AG09309 (cell line): ENCODE data around the gene PYDC2.

Experiments
- DNase-seq: peaks from one replicate; pipeline ENCODE4 v3.0.0-alpha.2; 2010; ENCODE audit warnings: low read depth
- H3K4me3 ChIP-seq: 2 replicates; pipeline ENCODE4 v1.5.1; 2011; ENCODE audit warnings: mild to moderate bottlenecking, low read depth, low read length, moderate library complexity; ENCODE audit not compliant: control insufficient read depth
- CTCF ChIP-seq: IDR thresholded peaks from 2 replicates; pipeline ENCODE4 v1.5.1; 2011; ENCODE audit warnings: mild to moderate bottlenecking, low read depth, low read length, inconsistent platforms; ENCODE audit not compliant: insufficient read depth, control insufficient read depth; ENCODE audit errors: missing control alignments

PYDC2 gene

GRCh38 chr3:191434024-191434423, 26.9 kb upstream of the PYDC2 start:
- no peak for DNase-seq
- no peak for TF ChIP-seq CTCF

GRCh38 chr3:191435981-191436380, 25.0 kb upstream of the PYDC2 start:
- DNase-seq: no peak
- TF ChIP-seq CTCF: no peak
- H3K4me3 ChIP-seq: no peak overlapping the region

More at GRCh38 chr3:191434024-191434423, 26.9 kb upstream of the PYDC2 start:
- no peak overlapping the region for H3K4me3 ChIP-seq

DNA sequence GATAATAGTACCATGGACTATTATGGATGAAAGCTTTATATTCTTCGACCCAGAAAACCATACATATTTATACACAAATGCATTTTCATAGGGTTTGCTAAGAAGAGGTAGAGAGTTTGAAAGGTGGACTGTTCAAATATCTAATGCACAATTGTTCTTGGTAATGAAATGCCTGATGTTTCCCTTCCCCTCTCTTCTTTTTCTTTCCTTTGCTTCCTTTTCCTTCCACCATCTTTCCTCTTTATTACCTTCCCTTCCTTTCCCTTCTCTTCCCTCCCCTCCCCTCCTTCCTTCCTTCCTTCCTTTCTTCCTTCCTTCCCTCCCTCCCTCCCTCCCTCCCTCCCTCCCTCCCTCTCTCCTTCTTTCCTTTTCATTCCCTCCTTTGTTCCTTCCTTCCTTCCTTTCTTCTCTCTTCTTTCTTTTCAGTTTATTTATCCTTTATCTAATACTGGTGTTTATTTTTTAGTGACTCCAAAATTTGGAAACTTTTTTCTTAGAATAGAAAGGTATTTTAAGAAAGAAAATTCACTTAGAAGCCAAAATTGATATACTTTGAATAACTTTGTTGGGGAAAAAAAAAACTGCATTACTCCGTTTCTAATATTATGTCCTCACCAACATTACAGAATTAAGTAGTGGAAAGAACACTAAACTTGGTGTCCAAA, 22.7 kb upstream of the PYDC2 start:
- no peak for TF ChIP-seq CTCF
- H3K4me3 ChIP-seq: no peak overlapping the region
- DNase-seq: no peak

DNA sequence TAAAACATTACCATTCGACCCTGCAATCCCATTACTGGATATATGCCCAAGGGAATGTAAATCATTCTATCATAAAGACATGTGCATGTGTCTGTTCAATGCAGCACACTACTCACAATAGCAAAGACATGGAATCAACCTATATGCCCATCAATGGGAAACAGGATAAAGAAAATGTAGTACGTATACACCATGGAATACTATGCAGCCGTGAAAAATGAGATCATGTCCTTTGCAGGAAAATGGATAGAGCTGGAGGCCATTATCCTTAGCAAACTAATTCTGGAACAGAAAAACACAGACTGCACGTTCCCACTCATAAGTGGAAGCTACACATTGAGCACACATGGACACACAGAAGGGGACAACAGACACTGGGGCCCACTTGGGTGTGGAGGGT, 20.4 kb upstream of the PYDC2 start:
- TF ChIP-seq CTCF: no peak
- DNase-seq: no peak
- H3K4me3 ChIP-seq: no peak overlapping the region

GRCh38 chr3:191441687-191442086, 19.3 kb upstream of the PYDC2 start:
- no peak overlapping the region for H3K4me3 ChIP-seq
- no peak for TF ChIP-seq CTCF
- DNase-seq: no peak

DNA sequence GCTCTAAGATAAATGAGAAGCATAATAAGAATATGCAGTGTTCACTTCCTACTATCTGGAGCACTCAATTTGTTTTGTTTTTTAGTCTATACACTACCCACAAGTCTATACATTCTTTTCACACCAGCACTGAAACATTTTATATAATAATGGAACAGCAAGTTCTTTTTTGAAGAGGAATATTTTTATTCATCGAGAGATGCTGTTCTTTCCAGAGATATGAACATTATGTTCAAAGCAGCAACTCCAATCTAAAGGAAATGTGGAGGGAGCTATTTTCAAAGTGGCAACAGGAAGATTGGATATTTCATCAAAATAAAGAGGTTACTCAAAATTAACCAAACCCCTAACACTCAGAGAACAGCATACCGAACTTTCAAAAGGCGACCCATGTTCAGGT, 16.4 kb upstream of the PYDC2 start:
- no peak for TF ChIP-seq CTCF
- no peak overlapping the region for H3K4me3 ChIP-seq
- no peak for DNase-seq
